H1 (cell line): Measurements from ENCODE around the gene ANAPC5. TPM values are rescaled to one million over a fixed set of nuclear protein-coding genes. Genes with fewer than 3 reads are reported as not detected.

Experiments used
- CTCF ChIA-PET: fragments of 300-600 bp; sonication (Branson Sonifier 250); formaldehyde crosslinking; loops from one replicate; lab custom pipeline; 2021; ENCODE audit not compliant: partially characterized antibody; lab: Charles Lee
- POLR2A ChIA-PET: fragments of 300-600 bp; sonication (Branson Sonifier 250); formaldehyde crosslinking; loops from one replicate; lab custom pipeline; 2021; ENCODE audit warnings: inconsistent platforms; ENCODE audit not compliant: partially characterized antibody; lab: Charles Lee
- DNase-seq, 2 experiments: peaks; one replicate each; pipeline versions ENCODE4 v3.0.0 to v3.0.0-alpha.2; 2010 to 2022; ENCODE audit warnings: low spot score in 2 of 2, low read depth in 1 of 2, mixed read lengths in 1 of 2
- FAIRE-seq: peaks from 2 replicates; lab custom pipeline; 2011; peaks lifted over from hg19 to GRCh38; lab: Jason Lieb, UNC
- H2AFZ ChIP-seq: 2 replicates; pipeline ENCODE4 v1.8.1; 2012; ENCODE audit warnings: low read length, inconsistent platforms
- H2AK5ac ChIP-seq: 2 replicates; pipeline ENCODE4 v1.6.1; 2013; ENCODE audit warnings: low read depth, low read length
- H2BK120ac ChIP-seq: replicated peaks from 2 replicates; pipeline ENCODE3; 2013; ENCODE audit warnings: low read depth, low read length, inconsistent platforms
- H2BK12ac ChIP-seq: 2 replicates; pipeline ENCODE4 v1.6.1; 2013; ENCODE audit warnings: low read depth, low read length
- H2BK15ac ChIP-seq: 2 replicates; pipeline ENCODE4 v1.6.1; 2013; ENCODE audit warnings: low read length
- H2BK20ac ChIP-seq: 2 replicates; pipeline ENCODE4 v1.6.1; 2013; ENCODE audit warnings: low read length
- H2BK5ac ChIP-seq: 2 replicates; pipeline ENCODE4 v1.6.1; 2013; ENCODE audit warnings: low read depth, low read length
- H3K14ac ChIP-seq: 2 replicates; pipeline ENCODE4 v1.6.1; 2013; ENCODE audit warnings: inconsistent platforms; ENCODE audit not compliant: insufficient read length
- H3K18ac ChIP-seq: 2 replicates; pipeline ENCODE4 v1.6.1; 2013; ENCODE audit warnings: low read length; ENCODE audit errors: extremely low read depth
- H3K23ac ChIP-seq: 2 replicates; pipeline ENCODE4 v1.6.1; 2013; ENCODE audit warnings: inconsistent platforms; ENCODE audit not compliant: insufficient read length
- H3K23me2 ChIP-seq: 2 replicates; pipeline ENCODE4 v1.6.1; 2013; ENCODE audit warnings: low read depth, low read length
- H3K27ac ChIP-seq: 2 replicates; pipeline ENCODE4 v1.6.1; 2011; ENCODE audit warnings: low read depth, low read length, inconsistent platforms
- H3K27me3 ChIP-seq, 4 experiments: replicated peaks in 1 of 4; 1 replicate in 1 of 4; 2 replicates in 3 of 4; pipeline versions ENCODE4 v1.6.1 to v1.8.1; 2011 to 2013; ENCODE audit warnings: low read length in 3 of 4, mild to moderate bottlenecking in 3 of 4, inconsistent platforms in 2 of 4, mixed read lengths in 2 of 4, moderate library complexity in 1 of 4; ENCODE audit not compliant: control insufficient read depth in 3 of 4, insufficient read depth in 3 of 4; ENCODE audit errors: extremely low read depth in 1 of 4
- H3K36me3 ChIP-seq, 4 experiments: 2 replicates each; pipeline versions ENCODE4 v1.6.1 to v1.8.1; 2011 to 2013; ENCODE audit warnings: mild to moderate bottlenecking in 4 of 4, low read length in 3 of 4, moderate library complexity in 2 of 4, control low read depth in 1 of 4, inconsistent platforms in 1 of 4; ENCODE audit not compliant: insufficient read depth in 4 of 4, control insufficient read depth in 2 of 4
- H3K4ac ChIP-seq: replicated peaks from 2 replicates; pipeline ENCODE3; 2013; ENCODE audit warnings: low read length, low read depth, mixed read lengths, inconsistent platforms; ENCODE audit not compliant: insufficient read length
- H3K4me1 ChIP-seq, 4 experiments: replicated peaks in 1 of 4; 1 replicate in 1 of 4; 2 replicates in 3 of 4; pipeline versions ENCODE4 v1.6.1 to v1.8.1; 2011 to 2013; ENCODE audit warnings: low read length in 3 of 4, inconsistent platforms in 2 of 4, mixed read lengths in 1 of 4; ENCODE audit not compliant: insufficient read depth in 4 of 4, control insufficient read depth in 3 of 4
- H3K4me2 ChIP-seq, 2 experiments: 2 replicates each; pipeline versions ENCODE4 v1.6.1 to v1.8.1; 2011 to 2013; ENCODE audit warnings: low read depth in 2 of 2, low read length in 2 of 2, control low read depth in 1 of 2, inconsistent platforms in 1 of 2, mild to moderate bottlenecking in 1 of 2; ENCODE audit not compliant: insufficient read depth in 1 of 2
- H3K4me3 ChIP-seq, 4 experiments: fragments of 200-600, 300-600 bp in 1 of 4; sonication (generic), shearing (Covaris generic), sonication (Bioruptor Twin) in 1 of 4; 2 replicates each; pipeline versions ENCODE4 v1.5.1 to v1.8.1; 2011 to 2016; ENCODE audit warnings: low read length in 4 of 4, low read depth in 3 of 4, control low read depth in 2 of 4, inconsistent platforms in 2 of 4, mild to moderate bottlenecking in 2 of 4, mixed read lengths in 1 of 4, moderate library complexity in 1 of 4; ENCODE audit not compliant: insufficient read depth in 2 of 4; ENCODE audit errors: extremely low read depth in 1 of 4
- H3K56ac ChIP-seq: replicated peaks from 2 replicates; pipeline ENCODE3; 2013; ENCODE audit warnings: low read depth, mild to moderate bottlenecking, mixed read lengths, low read length, inconsistent platforms; ENCODE audit not compliant: insufficient read length
- H3K79me1 ChIP-seq: 2 replicates; pipeline ENCODE4 v1.6.1; 2013; ENCODE audit warnings: low read depth, low read length, control low read depth
- H3K79me2 ChIP-seq, 2 experiments: 2 replicates each; pipeline versions ENCODE4 v1.6.1 to v1.8.1; 2012 to 2013; ENCODE audit warnings: low read length in 2 of 2, mild to moderate bottlenecking in 2 of 2, inconsistent platforms in 1 of 2; ENCODE audit not compliant: insufficient read depth in 2 of 2, control insufficient read depth in 1 of 2
- H3K9ac ChIP-seq, 4 experiments: replicated peaks in 1 of 4; 1 replicate in 1 of 4; 2 replicates in 3 of 4; pipeline versions ENCODE4 v1.6.1 to v1.8.1; 2011 to 2013; ENCODE audit warnings: low read depth in 3 of 4, low read length in 3 of 4, control low read depth in 2 of 4, mild to moderate bottlenecking in 2 of 4, moderate library complexity in 2 of 4, inconsistent platforms in 1 of 4; ENCODE audit errors: extremely low read depth in 1 of 4
- H3K9me3 ChIP-seq, 2 experiments: 2 replicates each; pipeline versions ENCODE4 v1.6.1 to v1.8.1; 2012 to 2013; ENCODE audit warnings: mild to moderate bottlenecking in 2 of 2, moderate library complexity in 2 of 2, control low read depth in 1 of 2, inconsistent platforms in 1 of 2, low read depth in 1 of 2, low read length in 1 of 2, mixed read lengths in 1 of 2; ENCODE audit not compliant: insufficient read depth in 2 of 2
- H4K20me1 ChIP-seq, 2 experiments: replicated peaks in 1 of 2; 2 replicates each; pipeline versions ENCODE3 to v1.8.1; 2011 to 2013; ENCODE audit warnings: inconsistent platforms in 2 of 2, low read length in 2 of 2, mild to moderate bottlenecking in 1 of 2; ENCODE audit not compliant: insufficient read depth in 2 of 2, control insufficient read depth in 1 of 2
- H4K5ac ChIP-seq: 2 replicates; pipeline ENCODE4 v1.6.1; 2013; ENCODE audit warnings: low read length, low read depth, mixed read lengths, inconsistent platforms; ENCODE audit not compliant: insufficient read length
- H4K8ac ChIP-seq: 2 replicates; pipeline ENCODE4 v1.8.0; 2013; ENCODE audit warnings: mild to moderate bottlenecking, moderate library complexity, low read length, inconsistent platforms; ENCODE audit not compliant: insufficient read depth; ENCODE audit errors: extremely low read depth
- H4K91ac ChIP-seq: replicated peaks from 2 replicates; pipeline ENCODE3; 2013; ENCODE audit warnings: low read length, mixed read lengths, inconsistent platforms; ENCODE audit not compliant: insufficient read length
- ASH2L ChIP-seq: fragments of 200-600, 300-600 bp; sonication (generic); IDR thresholded peaks from one replicate; pipeline ENCODE4 v1.7.1; 2017; ENCODE audit warnings: low read length
- BACH1 ChIP-seq: IDR thresholded peaks from 2 replicates; pipeline ENCODE4 v1.6.1; 2012; ENCODE audit warnings: low read length, improper control_type of control experiment
- GABPA ChIP-seq: IDR thresholded peaks from 2 replicates; pipeline ENCODE4 v1.6.1; 2011; ENCODE audit warnings: mild to moderate bottlenecking, low read length, moderate library complexity, borderline replicate concordance; ENCODE audit not compliant: insufficient read depth
- MAFK ChIP-seq: IDR thresholded peaks from 2 replicates; pipeline ENCODE4 v1.6.1; 2012; ENCODE audit warnings: low read depth, mild to moderate bottlenecking, improper control_type of control experiment, low read length
- RAD21 ChIP-seq, 2 experiments: IDR thresholded peaks in 1 of 2; conservative IDR thresholded peaks in 1 of 2; 2 replicates each; pipeline ENCODE4 v1.6.1; 2011; ENCODE audit warnings: low read depth in 2 of 2, low read length in 2 of 2, improper control_type of control experiment in 1 of 2, inconsistent platforms in 1 of 2, mild to moderate bottlenecking in 1 of 2, moderate library complexity in 1 of 2
- RNF2 ChIP-seq: fragments of 200-900, 300-1000 bp; sonication (generic); IDR thresholded peaks from 2 replicates; pipeline ENCODE4 v1.7.1; 2016; ENCODE audit warnings: borderline replicate concordance, low read depth, mild to moderate bottlenecking, antibody characterized with exemption, low read length; ENCODE audit not compliant: poor library complexity, severe bottlenecking; ENCODE audit errors: missing control alignments
- SP2 ChIP-seq: IDR thresholded peaks from 2 replicates; pipeline ENCODE4 v1.6.1; 2012; ENCODE audit warnings: mild to moderate bottlenecking, low read length, inconsistent platforms
- YY1 ChIP-seq: IDR thresholded peaks from 2 replicates; pipeline ENCODE4 v1.6.1; 2011; ENCODE audit warnings: low read depth, mild to moderate bottlenecking, low read length
- WGBS, 2 experiments: shearing (Covaris generic) in 1 of 2; methylation state at CpG; one replicate each; pipeline versions ENCODE4 v1.1.6 to v1.1.7; 2013 to 2015; ENCODE audit warnings: low lambda C conversion rate in 2 of 2, mixed read lengths in 2 of 2, inconsistent platforms in 1 of 2, low coverage in 1 of 2, missing lambda C conversion rate in 1 of 2; ENCODE audit not compliant: insufficient replicate concordance in 2 of 2, insufficient coverage in 1 of 2, insufficient read length in 1 of 2; ENCODE audit errors: extremely low coverage in 1 of 2, missing lambda C conversion rate in 1 of 2; 5-methylcytosine and 5-hydroxymethylcytosine counted together
- polyA plus RNA-seq, 7 experiments: library from polyadenylated mRNA; depleted of rRNA in 3 of 7; stranded (reverse) in 5 of 7; unstranded in 2 of 7; fragments of >200 nt in 5 of 7; fragments of 200-250 nt in 2 of 7; gene quantifications; 1 replicate in 5 of 7; 2 replicates in 1 of 7; 4 replicates in 1 of 7; pipeline versions ENCODE4 v1.2.1 to v1.2.3, GENCODE V29; 2011 to 2013; ENCODE audit warnings: missing spikeins in 2 of 7, mixed read lengths in 2 of 7
- total RNA-seq: library from RNA; stranded (reverse); fragmentation: NEBNext Ultra II Directional; extraction: Animal tissue kit (Norgen Biotek cat#: 25700); gene quantifications from 2 replicates; pipeline ENCODE4 v1.2.1, GENCODE V29; 2021
- TF ChIP-seq, protein P1 (sequence below): IDR thresholded peaks from 2 replicates; pipeline ENCODE4 v1.6.1; 2012; ENCODE audit warnings: inconsistent platforms

ANAPC5 gene
- total and polyA plus RNA-seq, 2 of the 8 experiments (the other 6 are each of a cell fraction or from before 2014, with no cell fraction given): 103 to 127 TPM

GRCh38 chr12:121290410-121290809 lies 61.8 kb downstream of the ANAPC5 start:
- CTCF ChIA-PET: interaction anchor here (1.3 kb wide), 1 partner anchor 51 kb away, joined by 5 read pairs; no protein-coding TSS in a partner anchor
- 86% methylated on average over 5 of the region's 5 CpGs; no CpG with 5 or more reads in 1 of the 2 experiments for WGBS, 2 experiments

More at GRCh38 chr12:121290410-121290809, 61.8 kb downstream of the ANAPC5 start:
- no peak overlapping the region for H2AK5ac ChIP-seq
- H3K27me3 ChIP-seq: no peaks in the 10 kb centered on the region
- no peak overlapping the region for H3K27ac ChIP-seq
- no peak overlapping the region for H3K9ac ChIP-seq
- DNase-seq: no peak
- H3K23me2 ChIP-seq: peaks cover under 1% of the 10 kb centered on the region; the same call in 1 of the 2 replicates
- no peak overlapping the region for H2BK12ac ChIP-seq
- no peak overlapping the region for H4K91ac ChIP-seq
- TF ChIP-seq RNF2: no peak
- TF ChIP-seq GABPA: no peak
- no peak for TF ChIP-seq RAD21 (IDR thresholded peaks at IDR 0.05 in 1 of 2, conservative IDR thresholded peaks at IDR 0.05 in 1 of 2; ENCODE audit: low read depth in 2 of 2, low read length in 2 of 2)
- no peak for TF ChIP-seq SP2
- TF ChIP-seq YY1: no peak
- no peak for TF ChIP-seq MAFK
- no peak for TF ChIP-seq ASH2L
- TF ChIP-seq, protein P1, sequence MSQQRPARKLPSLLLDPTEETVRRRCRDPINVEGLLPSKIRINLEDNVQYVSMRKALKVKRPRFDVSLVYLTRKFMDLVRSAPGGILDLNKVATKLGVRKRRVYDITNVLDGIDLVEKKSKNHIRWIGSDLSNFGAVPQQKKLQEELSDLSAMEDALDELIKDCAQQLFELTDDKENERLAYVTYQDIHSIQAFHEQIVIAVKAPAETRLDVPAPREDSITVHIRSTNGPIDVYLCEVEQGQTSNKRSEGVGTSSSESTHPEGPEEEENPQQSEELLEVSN: no peak
- TF ChIP-seq BACH1: no peak
- no peak overlapping the region for H3K4me3 ChIP-seq
- H3K4me2 ChIP-seq: no peak overlapping the region
- no peak overlapping the region for H2BK20ac ChIP-seq
- H3K79me2 ChIP-seq: peaks cover 0 to 20% of the 10 kb centered on the region in 2 experiments; a peak in 2 of 4 replicates
- no peak overlapping the region for H2AFZ ChIP-seq
- H3K18ac ChIP-seq: no peak overlapping the region
- H3K9me3 ChIP-seq: no peaks in the 10 kb centered on the region
- H3K79me1 ChIP-seq: peaks cover 9% of the 10 kb centered on the region
- H4K20me1 ChIP-seq: peaks cover 2 to 3% of the 10 kb centered on the region in 2 experiments
- no peak overlapping the region for H2BK120ac ChIP-seq
- no peak overlapping the region for H3K4ac ChIP-seq
- peaks cover 0 to 10% (median 5%) of the 10 kb centered on the region in 4 experiments; a peak in 6 of 7 replicates for H3K4me1 ChIP-seq
- H3K23ac ChIP-seq: no peak overlapping the region
- no peak overlapping the region for H4K8ac ChIP-seq
- H2BK15ac ChIP-seq: no peak overlapping the region
- H3K36me3 ChIP-seq: no peaks in the 10 kb centered on the region; a peak in 2 of 8 replicates
- FAIRE-seq: no peak
- H4K5ac ChIP-seq: no peak overlapping the region
- H2BK5ac ChIP-seq: no peak overlapping the region
- H3K14ac ChIP-seq: no peak overlapping the region
- POLR2A ChIA-PET: interaction anchor here (1.1 kb wide), 1 partner anchor 12 kb away, joined by 4 read pairs; no protein-coding TSS in a partner anchor
- H3K56ac ChIP-seq: no peak overlapping the region
